ENCODE measurements around the gene SLC25A40.

SLC25A40 gene

GRCh38 chr7:87797395-87797794 lies 78.8 kb downstream of the SLC25A40 start:
- Histone ChIP-seq H3K27me3 (replicated peaks; ENCODE audit: control insufficient read depth, insufficient read depth, low read length) (no peaks in the 10 kb centered on the region), H3K4me3 (replicated peaks; ENCODE audit: low read depth, low read length) (no peak overlapping the region), H3K36me3 (ENCODE audit: control insufficient read depth, insufficient read depth, low read length) (no peaks in the 10 kb centered on the region)
- DNase-seq (ENCODE audit: extremely low read depth, insufficient read length) = no peak
- TF ChIP-seq CTCF (IDR thresholded peaks at IDR 0.05; ENCODE audit: insufficient read depth, low read length, poor library complexity, severe bottlenecking) = no peak

GRCh38 chr7:87785368-87785995 lies 90.7 kb downstream of the SLC25A40 start:
- H3K27me3 ChIP-seq (replicated peaks; ENCODE audit: control insufficient read depth, insufficient read depth, low read length) = no peaks in the 10 kb centered on the region
- TF ChIP-seq CTCF (IDR thresholded peaks at IDR 0.05; ENCODE audit: insufficient read depth, low read length, poor library complexity, severe bottlenecking) = no peak
- H3K36me3 ChIP-seq (ENCODE audit: control insufficient read depth, insufficient read depth, low read length) = no peaks in the 10 kb centered on the region
- no peak for DNase-seq (ENCODE audit: extremely low read depth, insufficient read length)
- no peak overlapping the region for H3K4me3 ChIP-seq (replicated peaks; ENCODE audit: low read depth, low read length)

- no peaks in the 10 kb centered on the region for H3K36me3 ChIP-seq (ENCODE audit: control insufficient read depth, insufficient read depth, low read length)
- no peak for TF ChIP-seq CTCF (IDR thresholded peaks at IDR 0.05; ENCODE audit: insufficient read depth, low read length, poor library complexity, severe bottlenecking)
- no peaks in the 10 kb centered on the region for H3K27me3 ChIP-seq (replicated peaks; ENCODE audit: control insufficient read depth, insufficient read depth, low read length)
- H3K4me3 ChIP-seq (replicated peaks; ENCODE audit: low read depth, low read length) = no peak overlapping the region
- DNase-seq (ENCODE audit: extremely low read depth, insufficient read length) = no peak
These were observed 91.7 kb downstream of the SLC25A40 start for GRCh38 chr7:87784424-87784823.

Data from GM06990 (cell line).